OCI-LY3 (cell line): ENCODE results near the gene TUBGCP3.

Source experiments
- EZH2phosphoT487 ChIP-seq: fragments of 200-600 bp; shearing (Covaris generic); IDR thresholded peaks from 2 replicates; pipeline ENCODE4 v1.6.1; 2018; ENCODE audit warnings: antibody characterized with exemption, mixed run types, low read depth
- TF ChIP-seq, protein P1 (sequence below): fragments of 200-600, 300-600 bp; sonication (generic); IDR thresholded peaks from 2 replicates; pipeline ENCODE4 v1.5.1; 2014; ENCODE audit warnings: antibody characterized with exemption, low read length, low read depth

DNA sequence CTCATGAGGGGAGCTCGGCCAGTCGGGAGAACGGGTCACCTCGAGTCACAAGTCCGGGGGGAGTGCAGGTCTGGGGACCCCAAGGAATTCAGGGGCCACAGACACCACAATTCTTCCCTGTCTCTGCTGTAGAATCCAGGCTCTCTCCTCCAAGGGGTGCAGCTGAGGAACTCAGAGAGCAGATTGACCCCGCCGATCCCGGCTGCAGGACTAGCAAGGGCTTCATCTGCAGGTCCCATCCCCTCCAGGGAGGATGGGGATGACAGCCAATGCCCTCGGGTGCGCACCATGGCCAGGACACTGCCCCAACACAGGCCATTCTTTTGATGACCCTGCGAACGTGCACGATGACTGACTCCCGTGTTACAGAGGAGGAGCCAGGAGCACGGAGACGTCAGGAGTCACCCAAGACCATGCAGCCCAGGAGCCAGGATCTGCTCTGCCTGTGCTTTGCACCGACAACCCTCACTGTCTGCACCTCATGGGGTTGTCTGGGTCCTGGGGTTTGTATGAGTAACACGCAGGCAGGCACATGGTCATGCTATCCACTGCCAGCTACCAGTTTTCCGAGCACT lies 48.5 kb upstream of the TUBGCP3 start:
- TF ChIP-seq, protein P1, sequence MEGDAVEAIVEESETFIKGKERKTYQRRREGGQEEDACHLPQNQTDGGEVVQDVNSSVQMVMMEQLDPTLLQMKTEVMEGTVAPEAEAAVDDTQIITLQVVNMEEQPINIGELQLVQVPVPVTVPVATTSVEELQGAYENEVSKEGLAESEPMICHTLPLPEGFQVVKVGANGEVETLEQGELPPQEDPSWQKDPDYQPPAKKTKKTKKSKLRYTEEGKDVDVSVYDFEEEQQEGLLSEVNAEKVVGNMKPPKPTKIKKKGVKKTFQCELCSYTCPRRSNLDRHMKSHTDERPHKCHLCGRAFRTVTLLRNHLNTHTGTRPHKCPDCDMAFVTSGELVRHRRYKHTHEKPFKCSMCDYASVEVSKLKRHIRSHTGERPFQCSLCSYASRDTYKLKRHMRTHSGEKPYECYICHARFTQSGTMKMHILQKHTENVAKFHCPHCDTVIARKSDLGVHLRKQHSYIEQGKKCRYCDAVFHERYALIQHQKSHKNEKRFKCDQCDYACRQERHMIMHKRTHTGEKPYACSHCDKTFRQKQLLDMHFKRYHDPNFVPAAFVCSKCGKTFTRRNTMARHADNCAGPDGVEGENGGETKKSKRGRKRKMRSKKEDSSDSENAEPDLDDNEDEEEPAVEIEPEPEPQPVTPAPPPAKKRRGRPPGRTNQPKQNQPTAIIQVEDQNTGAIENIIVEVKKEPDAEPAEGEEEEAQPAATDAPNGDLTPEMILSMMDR = no peak
- TF ChIP-seq EZH2phosphoT487 = no peak
